HG02759 (cell line): ENCODE measurements around the gene SAMD10.
"Not testable (repeated sequence)": the region's sequence is repeated elsewhere in the genome, so short reads cannot be mapped to it uniquely, and the experiment has no call there.

Experiments
- ATAC-seq: cut with Tn5 transposase; IDR thresholded peaks from one replicate; pipeline ENCODE4 v1.9.1; 2021; ENCODE audit warnings: mild to moderate bottlenecking, moderate library complexity; ENCODE audit not compliant: unreplicated experiment

The SAMD10 gene

DNA sequence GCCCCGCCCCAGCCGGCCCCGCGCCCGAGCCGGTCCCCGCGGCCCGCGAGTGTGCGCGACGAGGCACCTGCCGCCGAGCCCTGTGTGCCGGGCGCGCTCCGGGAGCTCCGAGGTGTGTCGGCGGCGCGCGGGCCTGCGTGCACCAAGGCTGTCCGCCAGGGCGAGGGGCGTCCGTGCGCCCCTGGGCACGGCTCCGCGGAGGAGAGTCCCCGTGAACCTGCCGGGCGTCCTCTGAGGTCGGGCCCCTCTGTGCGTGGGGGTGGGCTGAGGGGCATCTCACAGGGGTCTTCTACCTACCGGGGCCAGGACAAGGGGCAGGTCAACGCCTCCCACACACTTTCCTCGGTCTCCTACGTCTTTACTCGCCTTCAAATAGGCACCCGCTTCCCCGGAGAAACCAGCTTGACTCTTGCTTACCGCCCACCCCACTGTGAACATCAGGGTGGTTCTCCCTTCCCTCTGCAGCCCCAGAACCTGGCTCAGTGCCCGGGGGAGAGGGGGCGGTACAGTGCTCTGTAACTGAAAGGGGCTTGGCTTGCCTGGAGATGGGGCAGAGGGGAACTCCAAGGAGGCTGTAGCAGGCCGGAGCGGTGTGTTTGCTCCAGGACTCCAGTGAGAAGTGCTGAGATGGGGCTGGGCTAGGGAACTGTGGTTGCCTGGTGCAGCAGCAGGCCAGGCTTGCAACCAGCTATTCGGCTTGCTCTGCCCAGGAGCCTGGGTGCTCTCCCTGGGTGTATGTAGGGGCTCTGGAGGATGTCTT, at the start of gene SAMD10:
Gene SAMD10 (minus strand): TSS at position 86 of the 760 bp plus-strand sequence. CDS start 175 bp downstream, outside the sequence.
- ATAC-seq: peak; percentile 39

DNA sequence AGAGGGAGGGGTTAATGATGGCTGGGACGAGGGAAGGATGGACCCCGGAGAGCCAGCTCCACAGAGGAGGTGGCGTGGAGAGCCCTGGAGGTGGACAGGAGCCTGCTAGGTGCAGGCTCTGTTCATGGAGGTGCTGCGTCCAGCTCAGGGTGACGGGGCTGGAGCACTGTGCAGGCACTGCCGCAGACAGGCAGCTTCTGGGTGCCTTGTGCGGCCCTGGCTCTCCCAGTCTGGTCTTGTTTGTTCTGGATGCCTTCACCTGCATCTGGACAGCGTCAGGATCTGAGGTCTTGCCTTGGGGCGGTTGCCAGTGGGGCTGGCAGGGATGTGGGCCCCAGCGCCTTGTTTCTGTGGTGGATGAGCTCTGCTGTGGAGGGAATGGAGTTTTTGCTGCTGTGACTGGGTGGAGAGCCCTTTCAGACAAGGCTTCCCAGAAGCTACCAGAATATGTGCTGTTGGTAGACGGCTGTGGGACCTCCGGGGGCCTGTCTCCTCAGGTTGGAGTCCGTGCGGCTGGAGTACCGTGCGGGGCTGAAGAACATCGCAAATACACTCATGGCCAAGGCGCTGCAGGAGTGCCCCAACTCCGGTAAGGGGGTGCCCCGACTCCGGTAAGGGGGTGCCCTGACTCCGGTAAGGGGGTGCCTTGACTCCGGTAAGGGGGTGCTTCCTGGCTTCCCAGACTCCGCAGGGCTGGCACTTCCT, 48.7 kb upstream of the SAMD10 start:
- no peak for ATAC-seq

DNA sequence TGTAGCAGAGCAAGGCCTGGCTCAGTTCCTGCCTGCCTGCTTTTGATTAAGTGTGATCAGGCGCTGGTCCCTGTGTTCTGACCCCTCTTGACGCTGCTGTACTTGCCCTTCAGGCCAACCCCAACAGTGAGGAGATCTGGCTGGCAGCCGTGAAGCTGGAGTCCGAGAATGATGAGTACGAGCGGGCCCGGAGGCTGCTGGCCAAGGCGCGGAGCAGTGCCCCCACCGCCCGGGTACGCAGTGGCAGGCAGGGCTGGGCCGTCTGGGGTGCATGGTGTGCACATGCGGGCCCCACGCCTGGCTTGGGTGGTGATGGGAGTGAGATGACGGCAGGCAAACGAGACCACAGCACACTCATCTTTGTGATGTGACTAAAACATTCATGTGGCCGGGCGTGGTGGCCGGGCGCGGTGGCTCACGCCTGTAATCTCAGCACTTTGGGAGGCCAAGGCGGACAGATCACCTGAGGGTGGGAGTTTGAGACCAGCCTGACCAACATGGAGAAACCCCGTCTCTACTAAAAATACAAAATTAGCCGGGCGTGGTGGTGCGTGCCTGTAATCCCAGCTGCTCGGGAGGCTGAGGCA, 46.5 kb upstream of the SAMD10 start:
- ATAC-seq: no peak

DNA sequence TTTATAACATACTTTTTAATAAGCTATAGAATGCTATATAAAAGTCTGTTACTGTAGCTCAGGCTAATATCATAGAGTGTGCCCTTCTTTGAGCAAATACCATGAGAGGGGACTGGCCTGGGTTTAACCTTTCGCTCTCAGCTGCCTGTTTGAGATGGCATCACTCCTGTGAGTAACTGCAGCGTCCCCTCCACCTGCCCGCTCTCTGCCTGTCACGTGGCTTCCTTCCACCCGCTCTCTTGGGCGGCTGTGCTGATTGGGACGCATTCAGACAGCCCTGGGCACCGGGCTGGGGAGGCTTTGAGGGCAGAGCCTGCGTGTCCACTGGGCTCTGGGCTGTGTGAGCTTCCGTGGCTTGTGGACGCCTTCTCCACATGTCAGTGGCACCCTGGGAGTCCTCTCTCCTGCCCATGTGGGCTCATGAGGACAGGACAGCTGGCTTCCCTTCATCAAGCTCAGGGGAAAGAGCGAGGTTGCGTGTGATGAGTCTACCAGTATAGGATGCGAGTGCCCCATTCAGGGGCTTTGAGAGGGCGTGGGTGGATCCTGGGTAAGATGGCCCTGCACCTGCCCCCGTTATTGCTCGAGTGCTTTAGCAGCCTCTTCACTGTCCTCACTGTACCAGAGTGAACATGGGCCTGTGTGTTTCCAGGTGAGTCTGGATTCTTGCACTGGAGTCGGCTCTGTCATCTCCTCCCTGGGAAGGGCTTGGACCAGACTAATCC, 45.8 kb upstream of the SAMD10 start:
- ATAC-seq: no peak

DNA sequence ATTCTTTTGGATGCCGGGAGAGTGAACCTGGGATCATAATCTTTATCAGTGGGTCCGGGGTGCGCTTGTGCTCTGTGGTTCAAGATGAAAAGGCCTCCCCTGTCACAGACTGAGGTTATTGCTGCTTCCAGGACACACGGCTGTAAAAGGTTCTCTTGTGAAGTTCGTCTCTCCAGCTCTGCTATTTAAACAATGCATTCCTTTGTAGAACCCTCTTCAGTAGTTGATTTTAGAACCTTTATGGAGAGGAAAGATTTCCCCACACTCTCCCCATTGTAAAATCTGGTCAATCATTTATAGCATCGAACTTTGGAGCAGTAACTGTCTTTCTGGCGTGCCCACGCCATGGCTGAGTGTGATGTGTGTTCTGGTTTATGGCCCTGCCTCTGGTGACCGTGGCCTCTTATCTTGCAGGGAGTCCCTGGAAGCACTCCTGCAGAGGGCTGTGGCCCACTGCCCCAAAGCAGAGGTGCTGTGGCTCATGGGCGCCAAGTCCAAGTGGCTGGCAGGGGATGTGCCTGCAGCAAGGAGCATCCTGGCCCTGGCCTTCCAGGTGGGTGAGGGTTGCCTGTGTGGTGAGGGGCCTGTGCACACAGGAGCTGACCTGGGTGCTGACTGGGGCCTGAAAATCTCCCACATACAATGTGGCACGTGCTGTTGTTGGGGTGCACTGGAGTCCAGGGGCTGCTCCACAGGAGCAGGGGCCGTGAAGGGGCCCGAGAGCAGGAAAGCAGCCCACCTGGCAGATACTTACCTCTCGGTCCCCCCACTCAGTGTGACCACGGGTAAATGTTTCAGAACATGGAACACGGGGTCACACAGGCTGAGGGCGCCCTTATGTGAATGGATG, 44.9 kb upstream of the SAMD10 start:
- ATAC-seq: no peak

DNA sequence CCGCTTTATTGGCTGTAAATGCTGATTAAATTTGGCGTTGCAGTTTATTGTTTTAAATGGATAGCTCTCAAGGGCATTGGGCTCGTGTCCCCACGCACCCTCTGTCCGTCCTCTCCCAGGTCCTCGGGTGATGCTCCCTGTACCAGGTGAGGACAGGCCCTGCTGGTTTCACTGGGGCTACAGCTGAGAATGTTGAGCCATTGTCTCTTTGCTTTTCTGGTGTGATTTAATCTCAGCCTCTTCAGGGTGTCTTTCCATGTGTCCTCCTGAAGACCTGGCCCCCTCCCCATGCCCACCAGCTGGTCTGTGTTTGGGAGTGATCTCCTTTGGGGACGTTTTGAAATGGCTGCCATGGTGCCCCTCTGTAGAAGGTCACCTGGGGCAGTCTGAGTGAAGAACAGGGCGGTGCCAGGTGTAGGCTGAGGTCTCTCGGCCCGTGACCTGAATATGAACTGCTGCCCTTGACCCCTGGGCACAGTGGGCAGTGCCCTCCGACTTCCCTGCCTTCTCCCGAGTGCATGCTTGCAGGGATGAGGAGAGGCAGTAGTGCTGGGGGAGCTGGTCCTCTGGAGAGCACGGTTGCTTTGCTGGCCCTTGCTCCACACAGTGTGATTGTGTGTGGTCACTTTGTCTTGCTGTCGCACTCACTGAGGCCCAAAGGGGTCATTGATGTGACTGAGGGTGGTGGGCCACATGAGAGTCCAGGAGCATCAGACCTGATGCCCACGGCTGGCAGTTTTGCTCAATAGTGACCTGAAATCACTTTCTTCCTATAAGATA, 44.1 kb upstream of the SAMD10 start:
- no peak for ATAC-seq

DNA sequence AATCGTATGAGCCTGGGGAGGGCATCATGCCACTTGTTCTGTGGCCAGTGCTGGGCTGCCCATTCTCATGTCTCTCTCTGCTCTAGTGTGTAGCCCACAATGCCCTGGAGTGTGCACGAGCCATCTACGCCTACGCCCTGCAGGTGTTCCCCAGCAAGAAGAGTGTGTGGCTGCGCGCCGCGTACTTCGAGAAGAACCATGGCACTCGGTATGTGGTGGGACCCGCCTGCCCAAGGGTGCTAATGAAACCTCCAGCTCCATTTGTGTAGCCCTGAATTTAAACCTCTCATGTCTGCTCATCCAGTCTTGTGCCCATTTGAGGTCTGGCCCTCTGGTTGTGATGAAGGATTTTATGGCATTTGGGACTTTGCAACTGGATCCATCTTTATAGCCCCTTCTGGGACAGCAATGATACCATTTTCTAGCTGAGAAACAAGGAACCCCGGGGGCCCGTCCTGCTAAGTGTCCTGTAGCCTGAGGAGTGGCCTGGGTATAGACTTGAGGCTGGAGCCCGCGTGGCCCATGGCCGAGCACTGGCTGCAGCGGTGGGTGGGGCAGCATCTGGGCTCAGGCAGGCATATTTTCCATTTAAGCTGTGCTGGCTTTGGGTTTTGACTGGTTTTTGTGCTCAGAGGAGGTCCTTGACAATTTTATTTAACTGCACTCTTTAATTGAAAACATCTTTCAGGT, 43.4 kb upstream of the SAMD10 start:
- no peak for ATAC-seq

DNA sequence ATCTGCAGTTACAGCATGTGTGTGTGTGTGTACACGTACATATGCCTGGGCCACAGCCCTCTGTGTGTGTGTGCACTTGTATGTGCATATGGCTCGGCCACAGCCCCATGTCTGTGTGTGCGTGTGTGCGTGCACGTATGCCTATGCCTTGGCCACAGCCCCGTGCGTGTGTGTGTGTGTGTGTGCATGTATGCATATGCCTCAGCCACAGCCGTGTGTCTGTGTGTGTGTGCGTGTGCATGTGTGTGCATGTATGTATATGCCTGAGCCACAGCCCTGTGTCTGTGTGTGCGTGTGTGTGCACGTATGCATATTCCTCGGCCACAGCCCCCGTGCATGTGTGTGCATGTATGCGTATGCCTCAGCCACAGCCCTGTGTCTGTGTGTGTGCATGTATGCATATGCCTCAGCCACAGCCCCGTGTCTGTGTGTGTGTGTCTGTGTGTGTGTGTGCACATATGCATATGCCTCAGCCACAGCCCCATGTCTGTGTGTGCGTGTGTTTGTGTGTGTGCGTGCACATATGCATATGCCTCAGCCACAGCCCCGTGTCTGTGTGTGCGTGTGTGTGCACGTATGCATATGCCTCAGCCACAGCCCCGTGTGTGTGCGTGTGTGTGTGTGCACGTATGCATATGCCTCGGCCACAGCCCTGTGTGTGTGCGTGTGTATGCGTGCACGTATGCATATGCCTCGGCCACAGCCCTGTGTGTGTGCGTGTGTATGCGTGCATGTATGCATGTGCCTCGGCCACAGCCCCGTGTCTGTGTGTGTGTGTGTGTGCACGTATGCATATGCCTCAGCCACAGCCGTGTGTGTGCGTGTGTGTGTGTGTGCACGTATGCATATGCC, 41.9 kb upstream of the SAMD10 start:
- no peak for ATAC-seq

DNA sequence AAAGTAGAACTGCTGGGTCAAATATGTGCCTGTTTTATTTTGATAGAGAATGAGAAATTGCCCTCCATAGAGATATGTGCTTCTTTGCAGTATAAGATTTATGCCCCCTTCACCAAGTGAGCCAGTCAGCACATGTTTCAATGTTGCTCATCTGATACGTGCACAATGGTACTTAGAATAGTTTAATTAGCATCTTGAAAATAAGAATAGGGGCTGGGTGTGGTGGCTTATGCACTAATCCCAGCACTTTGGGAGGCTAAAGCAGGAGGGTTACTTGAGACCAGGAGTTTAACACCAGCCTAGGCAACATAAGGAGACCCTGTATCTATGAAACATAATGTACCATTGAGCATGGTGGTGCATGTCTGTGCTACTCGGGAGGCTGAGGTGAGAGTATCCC, 36.2 kb upstream of the SAMD10 start:
- no peak for ATAC-seq

DNA sequence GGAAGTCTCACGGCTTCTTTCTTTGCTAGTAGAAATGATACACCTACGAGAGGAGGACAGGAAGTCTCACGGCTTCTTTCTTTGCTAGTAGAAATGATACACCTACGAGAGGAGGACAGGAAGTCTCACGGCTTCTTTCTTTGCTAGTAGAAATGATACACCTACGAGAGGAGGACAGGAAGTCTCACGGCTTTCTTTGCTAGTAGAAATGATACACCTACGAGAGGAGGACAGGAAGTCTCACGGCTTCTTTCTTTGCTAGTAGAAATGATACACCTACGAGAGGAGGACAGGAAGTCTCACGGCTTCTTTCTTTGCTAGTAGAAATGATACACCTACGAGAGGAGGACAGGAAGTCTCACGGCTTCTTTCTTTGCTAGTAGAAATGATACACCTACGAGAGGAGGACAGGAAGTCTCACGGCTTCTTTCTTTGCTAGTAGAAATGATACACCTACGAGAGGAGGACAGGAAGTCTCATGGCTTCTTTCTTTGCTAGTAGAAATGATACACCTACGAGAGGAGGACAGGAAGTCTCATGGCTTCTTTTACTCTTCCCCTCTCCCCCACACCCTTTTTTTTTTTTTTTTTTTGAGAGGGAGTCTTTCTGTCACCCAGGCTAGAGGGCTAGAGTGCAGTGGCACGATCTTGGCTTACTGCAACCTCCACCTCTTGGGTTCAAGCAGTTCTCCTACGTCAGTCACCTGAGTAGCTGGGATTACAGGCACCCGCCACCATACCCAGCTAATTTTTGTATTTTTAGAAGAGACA, 33.1 kb upstream of the SAMD10 start:
- ATAC-seq: not testable (repeated sequence)

DNA sequence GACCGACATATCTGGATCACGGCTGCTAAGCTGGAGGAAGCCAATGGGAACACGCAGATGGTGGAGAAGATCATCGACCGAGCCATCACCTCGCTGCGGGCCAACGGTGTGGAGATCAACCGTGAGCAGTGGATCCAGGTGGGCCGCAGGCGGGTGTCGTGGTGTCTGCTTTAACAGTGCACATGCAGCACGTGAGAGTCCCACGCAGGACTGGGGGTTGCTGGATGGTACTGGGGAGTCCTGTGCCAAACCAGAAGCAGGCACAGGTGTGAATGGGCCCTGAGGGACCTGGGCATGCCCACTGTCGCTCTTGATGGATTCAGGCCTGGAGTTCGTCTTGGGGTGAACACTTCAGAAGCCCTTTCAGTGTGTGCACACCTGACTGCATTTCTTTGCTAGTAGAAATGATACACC, 31.9 kb upstream of the SAMD10 start:
- ATAC-seq: no peak

DNA sequence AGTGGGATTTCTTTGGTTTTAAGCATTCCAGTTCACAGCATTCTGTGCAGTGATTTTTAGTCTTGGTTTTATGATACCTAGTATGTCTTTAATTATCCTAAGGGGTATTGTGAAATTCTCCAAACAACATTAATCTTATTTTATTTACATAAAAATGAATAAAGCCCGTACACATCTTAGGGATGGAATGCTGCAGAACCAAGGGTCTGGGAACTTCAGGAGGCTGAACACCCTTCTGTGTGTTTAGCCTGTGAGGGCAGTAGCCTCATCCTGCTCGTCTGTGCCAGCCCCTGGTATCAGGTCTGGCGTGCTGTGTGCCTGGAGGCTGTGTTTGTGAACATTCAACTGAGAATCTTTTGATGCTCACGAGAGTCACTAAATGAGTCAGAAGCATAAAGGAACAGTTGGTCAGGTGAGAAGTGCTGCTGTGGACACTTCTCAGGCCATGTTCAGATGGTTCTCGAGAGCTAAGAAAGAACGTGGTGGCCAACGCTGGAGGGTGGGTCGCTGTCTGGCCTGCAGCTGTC, 31.3 kb upstream of the SAMD10 start:
- ATAC-seq: no peak

DNA sequence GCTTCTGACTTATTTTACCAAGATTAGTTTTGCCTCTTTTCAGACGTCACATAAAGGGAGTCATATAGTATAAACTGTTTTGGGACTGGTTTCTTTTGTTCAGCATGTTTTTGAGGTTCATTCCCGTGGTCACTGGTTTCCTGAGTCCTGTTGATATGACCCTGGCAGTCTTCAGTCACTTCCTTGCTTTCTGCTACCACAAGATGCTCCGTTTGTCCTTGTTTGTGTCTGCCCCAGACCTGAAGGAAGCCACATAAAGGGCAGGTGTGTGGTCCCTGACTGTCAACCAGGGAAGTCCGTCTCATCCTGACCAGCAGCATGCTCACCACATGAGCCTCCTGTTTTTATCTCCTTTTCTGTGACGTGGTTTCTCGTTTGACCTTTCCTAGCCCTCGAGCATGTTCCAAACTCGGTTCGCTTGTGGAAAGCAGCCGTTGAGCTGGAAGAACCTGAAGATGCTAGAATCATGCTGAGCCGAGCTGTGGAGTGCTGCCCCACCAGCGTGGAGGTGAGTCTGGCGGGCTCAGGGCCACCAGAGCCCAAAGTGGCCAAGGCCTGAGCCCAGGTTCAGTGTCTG, 30.5 kb upstream of the SAMD10 start:
- no peak for ATAC-seq

DNA sequence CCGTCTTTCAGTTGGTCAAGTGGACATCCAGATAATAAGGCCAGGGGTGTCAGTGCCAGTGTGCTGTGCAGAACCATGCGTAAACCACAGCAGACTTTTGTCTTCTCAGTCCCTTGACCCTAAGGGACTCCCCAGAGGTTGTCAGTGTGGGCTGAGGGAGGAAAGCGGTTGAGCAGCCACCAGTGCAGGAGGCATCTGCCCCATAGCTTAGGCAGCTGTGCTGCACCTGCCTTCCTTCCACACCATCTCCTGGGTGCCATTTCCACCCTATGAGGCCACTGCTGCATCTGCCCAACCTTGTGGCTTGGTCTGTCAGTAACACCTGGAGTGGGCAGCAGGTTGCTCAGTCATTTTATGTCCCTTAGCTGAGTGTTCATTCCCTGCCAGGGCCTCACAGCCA, 27.5 kb upstream of the SAMD10 start:
- no peak for ATAC-seq

DNA sequence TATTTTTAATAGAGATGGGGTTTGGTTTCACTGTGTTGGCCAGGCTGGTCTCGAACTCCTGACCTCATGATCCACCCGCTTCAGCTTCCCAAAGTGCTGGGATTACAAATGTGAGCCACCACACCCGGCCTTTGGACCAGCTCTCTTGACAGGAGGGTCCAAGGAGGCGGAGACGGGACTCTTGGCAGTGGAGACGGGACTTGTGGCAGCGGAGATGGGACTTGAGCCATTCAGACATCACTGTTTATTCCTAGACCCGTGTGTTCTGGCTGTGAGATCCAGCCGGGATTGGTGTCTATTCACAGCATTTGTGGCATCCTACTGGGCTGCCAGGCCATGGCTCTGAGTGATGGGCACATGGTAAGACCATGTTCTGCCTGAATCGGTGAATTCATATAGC, 27.0 kb upstream of the SAMD10 start:
- ATAC-seq: no peak

DNA sequence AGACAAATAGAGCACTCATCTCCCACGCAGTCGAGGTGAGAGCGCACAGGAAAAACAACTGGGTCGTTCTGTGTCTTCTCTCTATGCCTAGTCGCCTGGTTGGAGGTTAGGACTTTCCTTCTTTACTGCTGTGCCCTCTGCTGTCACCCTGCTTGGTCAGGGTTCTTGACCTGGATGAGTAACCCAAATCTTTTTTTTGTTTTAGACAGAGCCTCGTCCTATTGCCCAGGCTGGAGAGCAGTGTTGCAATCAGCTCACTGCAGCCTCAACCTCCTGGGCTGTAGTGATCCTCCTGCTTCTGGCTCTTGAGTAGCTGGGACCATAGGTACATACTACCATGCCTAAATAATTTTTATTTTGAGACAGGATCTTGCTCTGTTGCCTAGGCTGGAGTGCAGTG, 26.0 kb upstream of the SAMD10 start:
- no peak for ATAC-seq
